ENCODE results near the gene CNTNAP2. TPM values are rescaled to one million over a fixed set of nuclear protein-coding genes. Genes with fewer than 3 reads are reported as not detected.

The CNTNAP2 gene
- total and polyA plus RNA-seq, 4 donors: 0.14 to 2.3 (median 1.1) TPM

GRCh38 chr7:148230883-148231282 is 2114.3 kb downstream of the CNTNAP2 start:
- Histone ChIP-seq H3K27me3 (ENCODE audit: control insufficient read depth in 4 of 4, insufficient read depth in 4 of 4, low read length in 3 of 4) (no peaks in the 10 kb centered on the region), H3K4me3 (ENCODE audit: low read depth in 1 of 3, low read length in 3 of 3) (no peak overlapping the region), H3K27ac (ENCODE audit: low read depth in 1 of 2, low read length in 2 of 2) (no peak overlapping the region), H3K9ac (ENCODE audit: low read depth in 1 of 2, low read length in 2 of 2) (no peak overlapping the region), H3K9me3 (ENCODE audit: control insufficient read depth in 4 of 4, low read length in 3 of 4) (no peaks in the 10 kb centered on the region), H3K36me3 (ENCODE audit: control insufficient read depth in 4 of 4, insufficient read depth in 3 of 4, low read depth in 1 of 4, low read length in 3 of 4) (no peaks in the 10 kb centered on the region), H3K4me1 (ENCODE audit: control insufficient read depth in 4 of 4, insufficient read depth in 4 of 4, low read length in 3 of 4) (no peaks in the 10 kb centered on the region)
- TF ChIP-seq CTCF (IDR thresholded peaks at IDR 0.05; ENCODE audit: low read depth, low read length, missing input control): no peak
- no peak for TF ChIP-seq MAX (IDR thresholded peaks at IDR 0.05)
- no peak for DNase-seq (ENCODE audit: low spot score)
- WGBS: 86% methylated on average over 4 of the region's 4 CpGs

GRCh38 chr7:148232784-148233183 is 2116.2 kb downstream of the CNTNAP2 start:
- H3K36me3 ChIP-seq (ENCODE audit: control insufficient read depth in 4 of 4, insufficient read depth in 3 of 4, low read depth in 1 of 4, low read length in 3 of 4): no peaks in the 10 kb centered on the region
- no peak for DNase-seq (ENCODE audit: low spot score)
- no peak overlapping the region for H3K27ac ChIP-seq (ENCODE audit: low read depth in 1 of 2, low read length in 2 of 2)
- H3K4me3 ChIP-seq (ENCODE audit: low read depth in 1 of 3, low read length in 3 of 3): no peak overlapping the region
- H3K9ac ChIP-seq (ENCODE audit: low read depth in 1 of 2, low read length in 2 of 2): no peak overlapping the region
- WGBS: 78% methylated on average over 3 of the region's 3 CpGs
- no peaks in the 10 kb centered on the region for H3K27me3 ChIP-seq (ENCODE audit: control insufficient read depth in 4 of 4, insufficient read depth in 4 of 4, low read length in 3 of 4)
- no peak for TF ChIP-seq YY1 (IDR thresholded peaks at IDR 0.05)
- no peak for TF ChIP-seq SP1 (IDR thresholded peaks at IDR 0.05)
- TF ChIP-seq RAD21 (IDR thresholded peaks at IDR 0.05): no peak
- TF ChIP-seq FOXA2 (IDR thresholded peaks at IDR 0.05): no peak
- no peak for TF ChIP-seq FOXA1 (IDR thresholded peaks at IDR 0.05)
- TF ChIP-seq HNF4A (conservative IDR thresholded peaks at IDR 0.05): no peak
- no peak for TF ChIP-seq CTCF (IDR thresholded peaks at IDR 0.05; ENCODE audit: low read depth, low read length, missing input control)
- H3K4me1 ChIP-seq (ENCODE audit: control insufficient read depth in 4 of 4, insufficient read depth in 4 of 4, low read length in 3 of 4): no peaks in the 10 kb centered on the region
- H3K9me3 ChIP-seq (ENCODE audit: control insufficient read depth in 4 of 4, low read length in 3 of 4): no peaks in the 10 kb centered on the region

- Histone ChIP-seq H3K4me1 (ENCODE audit: control insufficient read depth in 4 of 4, insufficient read depth in 4 of 4, low read length in 3 of 4) (no peaks in the 10 kb centered on the region), H3K27me3 (ENCODE audit: control insufficient read depth in 4 of 4, insufficient read depth in 4 of 4, low read length in 3 of 4) (no peaks in the 10 kb centered on the region), H3K4me3 (ENCODE audit: low read depth in 1 of 3, low read length in 3 of 3) (no peak overlapping the region), H3K27ac (ENCODE audit: low read depth in 1 of 2, low read length in 2 of 2) (no peak overlapping the region), H3K36me3 (ENCODE audit: control insufficient read depth in 4 of 4, insufficient read depth in 3 of 4, low read depth in 1 of 4, low read length in 3 of 4) (no peaks in the 10 kb centered on the region), H3K9me3 (ENCODE audit: control insufficient read depth in 4 of 4, low read length in 3 of 4) (no peaks in the 10 kb centered on the region), H3K9ac (ENCODE audit: low read depth in 1 of 2, low read length in 2 of 2) (no peak overlapping the region)
- no peak for DNase-seq (ENCODE audit: low spot score)
- WGBS: 70% methylated on average over 1 of the region's 1 CpG
- TF ChIP-seq YY1 (IDR thresholded peaks at IDR 0.05) (no peak), EGR1 (IDR thresholded peaks at IDR 0.05; ENCODE audit: low read depth in 2 of 2) (no peak), SP1 (IDR thresholded peaks at IDR 0.05) (no peak), REST (IDR thresholded peaks at IDR 0.05) (no peak), ZBTB33 (IDR thresholded peaks at IDR 0.05) (no peak), CTCF (IDR thresholded peaks at IDR 0.05; ENCODE audit: low read depth, low read length, missing input control) (no peak), MAX (IDR thresholded peaks at IDR 0.05) (no peak), HNF4G (IDR thresholded peaks at IDR 0.05) (no peak), ATF3 (IDR thresholded peaks at IDR 0.05) (no peak), HNF4A (conservative IDR thresholded peaks at IDR 0.05) (no peak)
Measured at GRCh38 chr7:148234715-148235114, 2118.1 kb downstream of the CNTNAP2 start.
